Activated T-cell treated with anti-CD3 and anti-CD28 coated beads, Interleukin-2, amount 50 U/mL, for 72 hours (primary cell): ENCODE data around the gene MINDY4B. TPM values are rescaled to one million over a fixed set of nuclear protein-coding genes. Genes with fewer than 3 reads are reported as not detected.
A peak's percentile ranks its signal among the peaks of the same experiment; 100 is the strongest.

Experiments
- ATAC-seq, 2 donors: fragments of 150-1000 bp; cut with Tn5 transposase; replicated peaks in 1 of 2; 2 replicates each; pipeline ENCODE4 v1.10.0; 2021; ENCODE audit warnings: moderate library complexity in 2 of 2, mild to moderate bottlenecking in 1 of 2
- DNase-seq, 2 donors: peaks; one replicate each; pipeline ENCODE4 v3.0.0; 2021 to 2022; ENCODE audit warnings: mixed read lengths in 1 of 2
- H3K27ac Mint-ChIP-seq: one replicate; pipeline ENCODE4 v1.8.0; 2022; ENCODE audit warnings: mild to moderate bottlenecking, moderate library complexity, mixed read lengths
- H3K27me3 Mint-ChIP-seq: one replicate; pipeline ENCODE4 v1.8.0; 2022; ENCODE audit warnings: low read depth, mixed read lengths
- H3K36me3 Mint-ChIP-seq, 2 donors: one replicate each; pipeline ENCODE4 v1.8.0; 2022; ENCODE audit warnings: mixed read lengths in 2 of 2, mild to moderate bottlenecking in 1 of 2; ENCODE audit not compliant: insufficient read depth in 2 of 2
- H3K4me1 Mint-ChIP-seq: one replicate; pipeline ENCODE4 v1.8.0; 2022; ENCODE audit warnings: low read depth, mixed read lengths
- H3K4me3 Mint-ChIP-seq, 2 donors: one replicate each; pipeline ENCODE4 v1.8.0; 2022; ENCODE audit warnings: mild to moderate bottlenecking in 2 of 2, mixed read lengths in 2 of 2, moderate library complexity in 2 of 2
- H3K9me3 Mint-ChIP-seq, 2 donors: one replicate each; pipeline ENCODE4 v1.8.0; 2022; ENCODE audit warnings: mixed read lengths in 2 of 2
- total RNA-seq, 2 donors: library from RNA; stranded (reverse); gene quantifications; one replicate each; pipeline ENCODE4 v1.2.3, GENCODE V29; 2022

Gene MINDY4B
- not detected for total RNA-seq

GRCh38 chr3:150905339-150905738 is at the start of gene MINDY4B:
Gene MINDY4B, minus strand, starts transcription at chr3:150905439. Its CDS starts 0 bp downstream, at chr3:150905439.
- Mint-ChIP-seq H3K4me3 (no peak within 1 kb of the TSS), H3K4me1 (no peaks in the 10 kb centered on the region), H3K36me3 (no peaks in the 10 kb centered on the region), H3K9me3 (no peaks in the 10 kb centered on the region), H3K27ac (no peak within 1 kb of the TSS), H3K27me3 (peaks cover 54% of the 10 kb centered on the region)
- DNase-seq = no peak
- no peak for ATAC-seq

GRCh38 chr3:150951923-150952322 is 46.7 kb upstream of the MINDY4B start:
- no peak overlapping the region for H3K4me3 Mint-ChIP-seq
- no peak overlapping the region for H3K27ac Mint-ChIP-seq
- DNase-seq (no peak), ATAC-seq (no peak)
- no peaks in the 10 kb centered on the region for H3K4me1 Mint-ChIP-seq
- H3K27me3 Mint-ChIP-seq = peaks cover 44% of the 10 kb centered on the region
- peaks cover 2 to 3% of the 10 kb centered on the region in 2 donors for H3K9me3 Mint-ChIP-seq
- H3K36me3 Mint-ChIP-seq = no peaks in the 10 kb centered on the region

GRCh38 chr3:150945226-150946032 is 40.2 kb upstream of the MINDY4B start:
- no peak for ATAC-seq
- no peak overlapping the region for H3K4me3 Mint-ChIP-seq
- no peaks in the 10 kb centered on the region for H3K9me3 Mint-ChIP-seq
- no peaks in the 10 kb centered on the region for H3K36me3 Mint-ChIP-seq
- DNase-seq = no peak
- no peak overlapping the region for H3K27ac Mint-ChIP-seq
- no peaks in the 10 kb centered on the region for H3K4me1 Mint-ChIP-seq
- peaks cover 37% of the 10 kb centered on the region for H3K27me3 Mint-ChIP-seq

- DNase-seq (no peak), ATAC-seq (no peak)
- Mint-ChIP-seq H3K4me1 (no peaks in the 10 kb centered on the region), H3K27ac (no peak overlapping the region), H3K36me3 (no peaks in the 10 kb centered on the region), H3K27me3 (peaks cover 26% of the 10 kb centered on the region), H3K9me3 (no peaks in the 10 kb centered on the region), H3K4me3 (no peak overlapping the region)
Observed at GRCh38 chr3:150942221-150942620, 37.0 kb upstream of the MINDY4B start.

GRCh38 chr3:150936693-150937092 is 31.5 kb upstream of the MINDY4B start:
- Mint-ChIP-seq H3K27ac (no peak overlapping the region), H3K9me3 (no peaks in the 10 kb centered on the region), H3K27me3 (peaks cover 43% of the 10 kb centered on the region), H3K4me1 (peaks cover 12% of the 10 kb centered on the region), H3K4me3 (no peak overlapping the region), H3K36me3 (no peaks in the 10 kb centered on the region)
- ATAC-seq (no peak), DNase-seq (no peak)

GRCh38 chr3:150933473-150933995 is 28.3 kb upstream of the MINDY4B start:
- H3K27ac Mint-ChIP-seq = no peak overlapping the region
- no peaks in the 10 kb centered on the region for H3K36me3 Mint-ChIP-seq
- peaks cover 37% of the 10 kb centered on the region for H3K27me3 Mint-ChIP-seq
- ATAC-seq (peak; percentile 51 to 82), DNase-seq (no peak)
- H3K4me1 Mint-ChIP-seq = peaks cover 12% of the 10 kb centered on the region
- H3K4me3 Mint-ChIP-seq = no peak overlapping the region
- no peaks in the 10 kb centered on the region for H3K9me3 Mint-ChIP-seq

- ATAC-seq (no peak), DNase-seq (no peak)
- Mint-ChIP-seq H3K9me3 (no peaks in the 10 kb centered on the region), H3K36me3 (no peaks in the 10 kb centered on the region), H3K4me1 (peaks cover 12% of the 10 kb centered on the region), H3K27me3 (peaks cover 33% of the 10 kb centered on the region), H3K27ac (no peak overlapping the region), H3K4me3 (no peak overlapping the region)
Observed at GRCh38 chr3:150931745-150932144, 26.5 kb upstream of the MINDY4B start.

- DNase-seq (no peak), ATAC-seq (no peak)
- Mint-ChIP-seq H3K4me1 (peaks cover 14% of the 10 kb centered on the region), H3K9me3 (no peaks in the 10 kb centered on the region), H3K27ac (no peak overlapping the region), H3K4me3 (no peak overlapping the region), H3K27me3 (peaks cover 27% of the 10 kb centered on the region), H3K36me3 (no peaks in the 10 kb centered on the region)
Observed at GRCh38 chr3:150930839-150931238, 25.6 kb upstream of the MINDY4B start.

- Mint-ChIP-seq H3K4me3 (no peak overlapping the region), H3K4me1 (peaks cover 14% of the 10 kb centered on the region), H3K27ac (no peak overlapping the region), H3K36me3 (no peaks in the 10 kb centered on the region), H3K9me3 (no peaks in the 10 kb centered on the region), H3K27me3 (peaks cover 27% of the 10 kb centered on the region)
- DNase-seq = no peak
- no peak for ATAC-seq
Observed at GRCh38 chr3:150928234-150928633, 23.0 kb upstream of the MINDY4B start.

GRCh38 chr3:150926328-150926727 is 21.1 kb upstream of the MINDY4B start:
- Mint-ChIP-seq H3K9me3 (no peaks in the 10 kb centered on the region), H3K4me3 (peak overlapping the region in 1 of 2 donors; percentile 75), H3K27ac (no peak overlapping the region), H3K36me3 (no peaks in the 10 kb centered on the region), H3K4me1 (peaks cover 11% of the 10 kb centered on the region), H3K27me3 (peaks cover 15% of the 10 kb centered on the region)
- ATAC-seq (no peak), DNase-seq (no peak)

- H3K4me3 Mint-ChIP-seq = peak overlapping the region; percentile 39 to 75
- DNase-seq = peak; percentile 70 to 74
- no peaks in the 10 kb centered on the region for H3K9me3 Mint-ChIP-seq
- H3K36me3 Mint-ChIP-seq = no peaks in the 10 kb centered on the region
- peaks cover 15% of the 10 kb centered on the region for H3K27me3 Mint-ChIP-seq
- peaks cover 11% of the 10 kb centered on the region for H3K4me1 Mint-ChIP-seq
- H3K27ac Mint-ChIP-seq = no peak overlapping the region
- ATAC-seq = peak; percentile 89 to 91
Observed at GRCh38 chr3:150925751-150926201, 20.5 kb upstream of the MINDY4B start.

- Mint-ChIP-seq H3K27ac (no peak overlapping the region), H3K4me1 (peaks cover 11% of the 10 kb centered on the region), H3K4me3 (no peak overlapping the region), H3K9me3 (no peaks in the 10 kb centered on the region), H3K36me3 (no peaks in the 10 kb centered on the region), H3K27me3 (peaks cover 9% of the 10 kb centered on the region)
- ATAC-seq (no peak), DNase-seq (no peak)
Observed at GRCh38 chr3:150922611-150923010, 17.4 kb upstream of the MINDY4B start.

GRCh38 chr3:150921209-150921608 is 16.0 kb upstream of the MINDY4B start:
- H3K27me3 Mint-ChIP-seq = peaks cover 9% of the 10 kb centered on the region
- H3K9me3 Mint-ChIP-seq = no peaks in the 10 kb centered on the region
- ATAC-seq (no peak), DNase-seq (no peak)
- H3K4me3 Mint-ChIP-seq = no peak overlapping the region
- no peaks in the 10 kb centered on the region for H3K36me3 Mint-ChIP-seq
- H3K27ac Mint-ChIP-seq = no peak overlapping the region
- H3K4me1 Mint-ChIP-seq = peaks cover 11% of the 10 kb centered on the region
